ENCODE measurements around the gene RAB31.

- TF ChIP-seq CTCF (IDR thresholded peaks at IDR 0.05; ENCODE audit: poor library complexity) (no peak), EZH2phosphoT487 (IDR thresholded peaks at IDR 0.05; ENCODE audit: low read depth, severe bottlenecking, unreplicated experiment) (no peak)
Observed at GRCh38 chr18:9796935-9797549, 88.9 kb downstream of the RAB31 start.
